K562 (cell line): ENCODE measurements around the gene PLA2G2C. TPM values are rescaled to one million over a fixed set of nuclear protein-coding genes. Genes with fewer than 3 reads are reported as not detected.

ENCODE experiments used
- ATAC-seq: fragments of 200-7000 bp; cut with Tn5 transposase; 3 replicates; pipeline ENCODE4 v1.9.1; 2020; ENCODE audit warnings: moderate library complexity
- BruUV-seq: library from RNA; stranded (reverse); fragments of 400-500 nt; replicated peaks from 2 replicates; lab custom pipeline; 2021; lab: Mats Ljungman, UMichigan
- CTCF ChIA-PET: fragments of 300-600 bp; formaldehyde crosslinking; extraction: SDS; loops from one replicate; lab custom pipeline; 2021; ENCODE audit warnings: low intra/inter-chr PET ratio; lab: Yijun Ruan, JAX
- POLR2A ChIA-PET: fragments of 300-600, 350-650 bp; sonication (Branson Sonifier 250); formaldehyde crosslinking; extraction: SDS; loops from one replicate; lab custom pipeline; 2021; ENCODE audit warnings: antibody characterized with exemption, inconsistent platforms; lab: Yijun Ruan, JAX
- DNase-seq, 4 experiments: peaks; one replicate each; pipeline versions ENCODE4 v3.0.0 to v3.0.0-alpha.2; 2011 to 2018; ENCODE audit warnings: low spot score in 3 of 4, mixed read lengths in 3 of 4; ENCODE audit errors: extremely low read depth in 1 of 4
- FAIRE-seq: peaks from 2 replicates; lab custom pipeline; 2011; peaks lifted over from hg19 to GRCh38; lab: Jason Lieb, UNC
- H2AFZ ChIP-seq: 2 replicates; pipeline ENCODE4 v1.6.0; 2011; ENCODE audit warnings: low read depth, low read length, control low read depth, inconsistent platforms
- H3K27ac ChIP-seq: fragments of 200-600 bp; 3 replicates; pipeline ENCODE4 v1.8.0; 2011; ENCODE audit warnings: low read depth, mild to moderate bottlenecking, control low read depth, inconsistent platforms, low read length, moderate library complexity, mixed read lengths; ENCODE audit errors: extremely low read depth
- H3K27me3 ChIP-seq, 2 experiments: fragments of 300-600 bp in 1 of 2; 2 replicates in 1 of 2; 3 replicates in 1 of 2; pipeline versions ENCODE4 v1.6.0 to v1.8.0; 2011; ENCODE audit warnings: inconsistent platforms in 2 of 2, low read length in 2 of 2, mild to moderate bottlenecking in 1 of 2, mixed read lengths in 1 of 2, moderate library complexity in 1 of 2; ENCODE audit not compliant: control insufficient read depth in 2 of 2, insufficient read depth in 2 of 2
- H3K36me3 ChIP-seq: fragments of 300-600 bp; 3 replicates; pipeline ENCODE4 v1.8.0; 2011; ENCODE audit warnings: mild to moderate bottlenecking, low read length, inconsistent platforms; ENCODE audit not compliant: control insufficient read depth, insufficient read depth
- H3K4me1 ChIP-seq, 2 experiments: fragments of 200-600 bp in 1 of 2; replicated peaks in 1 of 2; 2 replicates in 1 of 2; 3 replicates in 1 of 2; pipeline versions ENCODE4 v1.5.1 to v1.8.0; 2011; ENCODE audit warnings: inconsistent platforms in 2 of 2, low read length in 2 of 2, mild to moderate bottlenecking in 1 of 2, mixed read lengths in 1 of 2, moderate library complexity in 1 of 2; ENCODE audit not compliant: control insufficient read depth in 2 of 2, insufficient read depth in 2 of 2
- H3K4me2 ChIP-seq: 2 replicates; pipeline ENCODE4 v1.6.1; 2011; ENCODE audit warnings: low read length, control low read depth, inconsistent platforms, mixed read lengths; ENCODE audit not compliant: insufficient read depth
- H3K4me3 ChIP-seq: fragments of 200-600 bp; sonication (generic), shearing (Covaris generic); 2 replicates; pipeline ENCODE4 v1.5.1; 2016; ENCODE audit warnings: control low read depth, inconsistent platforms
- H3K79me2 ChIP-seq: fragments of 200-600 bp; 3 replicates; pipeline ENCODE4 v1.8.0; 2011; ENCODE audit warnings: low read length, inconsistent platforms; ENCODE audit not compliant: control insufficient read depth, insufficient read depth
- H3K9ac ChIP-seq, 2 experiments: 2 replicates each; pipeline versions ENCODE4 v1.6.0 to v1.6.1; 2011; ENCODE audit warnings: low read depth in 2 of 2, low read length in 2 of 2, control low read depth in 1 of 2, inconsistent platforms in 1 of 2, mild to moderate bottlenecking in 1 of 2, mixed read lengths in 1 of 2; ENCODE audit not compliant: insufficient read depth in 1 of 2
- H3K9me1 ChIP-seq: one replicate; pipeline ENCODE4 v1.6.0; 2011; ENCODE audit warnings: inconsistent platforms, mild to moderate bottlenecking, low read length, moderate library complexity; ENCODE audit not compliant: control insufficient read depth, insufficient read depth
- H3K9me3 ChIP-seq: replicated peaks from 2 replicates; pipeline ENCODE4 v1.5.1; 2011; ENCODE audit warnings: low read depth, low read length, inconsistent platforms; ENCODE audit not compliant: control insufficient read depth, insufficient read depth
- H4K20me1 ChIP-seq: replicated peaks from 2 replicates; pipeline ENCODE4 v1.6.1; 2011; ENCODE audit warnings: low read length, inconsistent platforms, mixed read lengths; ENCODE audit not compliant: control insufficient read depth, insufficient read depth
- CREB1 ChIP-seq, 2 experiments: sonication (generic) in 1 of 2; formaldehyde crosslinking in 1 of 2; IDR thresholded peaks; 2 replicates each; pipeline versions ENCODE4 v1.6.1 to v1.8.0; 2012 to 2022; ENCODE audit warnings: inconsistent platforms in 1 of 2, mild to moderate bottlenecking in 1 of 2, missing genetic modification reagents in 1 of 2, moderate library complexity in 1 of 2
- HMGN3 ChIP-seq: IDR thresholded peaks from 2 replicates; pipeline ENCODE4 v1.6.1; 2011; ENCODE audit warnings: borderline replicate concordance, low read depth, mild to moderate bottlenecking, mixed read lengths, low read length; ENCODE audit not compliant: insufficient read length; ENCODE audit errors: extremely low read depth
- MAFF ChIP-seq: IDR thresholded peaks from 2 replicates; pipeline ENCODE4 v1.6.1; 2012; ENCODE audit warnings: low read length, improper control_type of control experiment
- MTA3 ChIP-seq: fragments of 450-650 bp; formaldehyde crosslinking; IDR thresholded peaks from 2 replicates; pipeline ENCODE4 v1.6.1; 2017; ENCODE audit warnings: mild to moderate bottlenecking, borderline replicate concordance
- TARDBP ChIP-seq: fragments of 450-650 bp; IDR thresholded peaks from 2 replicates; pipeline ENCODE4 v1.6.1; 2016
- TBP ChIP-seq: optimal IDR thresholded peaks from 2 replicates; pipeline ENCODE3; 2011; ENCODE audit warnings: low read depth, low read length, improper control_type of control experiment
- TFAM ChIP-seq: fragments of 250-450 bp; sonication (Bioruptor Pico); conservative IDR thresholded peaks from 2 replicates; pipeline ENCODE4 v1.5.0; 2021; ENCODE audit warnings: mild to moderate bottlenecking, moderate library complexity
- ZBTB11 ChIP-seq, 3 experiments: fragments of 200-800 bp in 1 of 3; fragments of 250-450 bp in 1 of 3; fragments of 450-650 bp in 1 of 3; sonication (Bioruptor Pico) in 1 of 3; sonication (Bioruptor generic) in 1 of 3; formaldehyde crosslinking in 1 of 3; IDR thresholded peaks; 2 replicates each; pipeline versions ENCODE4 v1.6.1 to v1.8.0; 2016 to 2022; ENCODE audit warnings: mild to moderate bottlenecking in 2 of 3, missing genetic modification characterization in 2 of 3, missing compliant biosample characterization in 1 of 3, moderate library complexity in 1 of 3
- ZNF384 ChIP-seq: IDR thresholded peaks from 2 replicates; pipeline ENCODE4 v1.6.1; 2012; ENCODE audit warnings: low read depth, low read length, improper control_type of control experiment
- WGBS: fragments of 100-300 bp; shearing (Covaris generic); methylation state at CpG from one replicate; pipeline ENCODE4 v1.1.6; 2016; ENCODE audit warnings: low coverage, mixed read lengths; ENCODE audit not compliant: insufficient coverage; ENCODE audit errors: missing lambda C conversion rate; 5-methylcytosine and 5-hydroxymethylcytosine counted together
- in situ Hi-C: fragments of 300-500 bp; cut with MboI; formaldehyde crosslinking; loops from 4 replicates; pipeline ENCODE4 v1.15.0; 2018; ENCODE audit warnings: inconsistent platforms, mixed read lengths
- intact Hi-C: fragments of 100-400 bp; cut with micrococcal nuclease; formaldehyde crosslinking; loops from 2 replicates; pipeline ENCODE4 v1.14.2; 2022
- polyA plus RNA-seq, 8 experiments: library from polyadenylated mRNA; depleted of rRNA in 4 of 8; stranded (reverse) in 5 of 8; unstranded in 3 of 8; fragments of >200 nt; fragmentation: Nextera tagmentation in 2 of 8; fragmentation: Illumina TruSeq in 1 of 8; extraction: Ambion mirVana in 2 of 8; extraction: Trizol in 1 of 8; gene quantifications; 2 replicates each; pipeline versions ENCODE4 v1.2.1 to v1.2.3, GENCODE V29; 2011 to 2014; ENCODE audit warnings: inconsistent platforms in 1 of 8, missing spikeins in 1 of 8
- total RNA-seq, 7 experiments: library from RNA; depleted of rRNA in 6 of 7; stranded (reverse); fragments of >200 nt in 6 of 7; fragmentation: Illumina TruSeq in 2 of 7; extraction: Trizol in 2 of 7; gene quantifications; 2 replicates each; pipeline versions ENCODE4 v1.2.1 to v1.2.3, GENCODE V29; 2011 to 2021; ENCODE audit warnings: low replicate concordance in 1 of 7
- TF ChIP-seq, protein P1 (sequence below): fragments of 450-650 bp; IDR thresholded peaks from 2 replicates; pipeline ENCODE4 v1.6.1; 2017; ENCODE audit warnings: mild to moderate bottlenecking, moderate library complexity

PLA2G2C gene
- total and polyA plus RNA-seq, 9 of the 15 experiments (the other 6 are each of a cell fraction or from before 2014, with no cell fraction given), result 0.14 to 0.49 (median 0.21) TPM

GRCh38 chr1:20172033-20172590, 14.2 kb downstream of the PLA2G2C start:
- Histone ChIP-seq H3K9ac (peak overlapping the region in 1 of 2 experiments; percentile 32; a peak in 1 of 4 replicates), H3K9me1 (no peaks in the 10 kb centered on the region), H3K36me3 (no peaks in the 10 kb centered on the region), H4K20me1 (no peaks in the 10 kb centered on the region), H2AFZ (no peak overlapping the region), H3K4me3 (no peak overlapping the region), H3K4me1 (peaks cover 14 to 20% of the 10 kb centered on the region in 2 experiments), H3K9me3 (no peaks in the 10 kb centered on the region), H3K4me2 (no peak overlapping the region), H3K27me3 (no peaks in the 10 kb centered on the region), H3K27ac (no peak overlapping the region), H3K79me2 (no peaks in the 10 kb centered on the region)
- BruUV-seq, result no TSS peak
- in situ Hi-C loops (no loop called here), intact Hi-C loops (no loop called here)
- FAIRE-seq, result no peak
- ChIA-PET CTCF (no interaction called here), POLR2A (interaction anchor here (0.8 to 3.2 kb wide), 5 partner anchors 11 to 70 kb away, joined by 3 to 15 read pairs (median 3); no protein-coding TSS in a partner anchor)
- ATAC-seq, result no peak
- TF ChIP-seq, protein P1, sequence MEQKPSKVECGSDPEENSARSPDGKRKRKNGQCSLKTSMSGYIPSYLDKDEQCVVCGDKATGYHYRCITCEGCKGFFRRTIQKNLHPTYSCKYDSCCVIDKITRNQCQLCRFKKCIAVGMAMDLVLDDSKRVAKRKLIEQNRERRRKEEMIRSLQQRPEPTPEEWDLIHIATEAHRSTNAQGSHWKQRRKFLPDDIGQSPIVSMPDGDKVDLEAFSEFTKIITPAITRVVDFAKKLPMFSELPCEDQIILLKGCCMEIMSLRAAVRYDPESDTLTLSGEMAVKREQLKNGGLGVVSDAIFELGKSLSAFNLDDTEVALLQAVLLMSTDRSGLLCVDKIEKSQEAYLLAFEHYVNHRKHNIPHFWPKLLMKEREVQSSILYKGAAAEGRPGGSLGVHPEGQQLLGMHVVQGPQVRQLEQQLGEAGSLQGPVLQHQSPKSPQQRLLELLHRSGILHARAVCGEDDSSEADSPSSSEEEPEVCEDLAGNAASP, result no peak
- TF ChIP-seq CREB1 (IDR thresholded peaks at IDR 0.05) (no peak), CREB1 (CRISPR knock-in tag; IDR thresholded peaks at IDR 0.05) (no peak), MTA3 (no peak), TBP (no peak), MAFF (no peak), TARDBP (no peak), ZBTB11 (CRISPR knock-in tag; IDR thresholded peaks at IDR 0.05) (no peak), ZNF384 (no peak), HMGN3 (no peak), TFAM (CRISPR knock-in tag) (no peak)
- DNase-seq, result no peak
- 91% methylated on average over 12 of the region's 12 CpGs for WGBS
